Measurements from ENCODE around the gene KASH5.

Gene KASH5

GRCh38 chr19:49357186-49357585 lies 30.9 kb upstream of the KASH5 start:
- Histone ChIP-seq H3K4me1 (peaks cover 13 to 32% (median 26%) of the 10 kb centered on the region in 10 experiments), H3K9me3 (replicated peaks in 1 of 11) (no peaks in the 10 kb centered on the region), H3K27me3 (peaks cover 30 to 75% (median 56%) of the 10 kb centered on the region in 11 experiments), H3K9ac (no peak overlapping the region), H3K4me3 (no peak overlapping the region), H4K20me1 (no peaks in the 10 kb centered on the region; a peak in 1 of 22 replicates), H3K4me2 (peak overlapping the region in 3 of 11 experiments; percentile 85 to 91 (median 87); a peak in 1 of 22 replicates), H3K27ac (no peak overlapping the region), H3K36me3 (no peaks in the 10 kb centered on the region)
- TF ChIP-seq Cebpa-rat (IDR thresholded peaks at IDR 0.05), result no peak

GRCh38 chr19:49359851-49360820 lies 27.9 kb upstream of the KASH5 start:
- Histone ChIP-seq H3K4me1 (peaks cover 13 to 21% (median 18%) of the 10 kb centered on the region in 10 experiments), H3K4me3 (no peak overlapping the region), H4K20me1 (no peaks in the 10 kb centered on the region; a peak in 1 of 22 replicates), H3K27ac (no peak overlapping the region), H3K9ac (no peak overlapping the region), H3K9me3 (replicated peaks in 1 of 11) (peaks cover 8 to 12% (median 10%) of the 10 kb centered on the region in 11 experiments; a peak in 20 of 22 replicates), H3K36me3 (no peaks in the 10 kb centered on the region), H3K27me3 (peaks cover 53 to 94% (median 79%) of the 10 kb centered on the region in 11 experiments), H3K4me2 (no peak overlapping the region)
- TF ChIP-seq Cebpa-rat (IDR thresholded peaks at IDR 0.05), result no peak

- no peaks in the 10 kb centered on the region; a peak in 1 of 22 replicates for H4K20me1 ChIP-seq
- H3K27ac ChIP-seq, result no peak overlapping the region
- H3K9me3 ChIP-seq (replicated peaks in 1 of 11), result peaks cover 8 to 12% (median 10%) of the 10 kb centered on the region in 11 experiments; a peak in 20 of 22 replicates
- no peak overlapping the region for H3K4me3 ChIP-seq
- H3K9ac ChIP-seq, result no peak overlapping the region
- H3K4me1 ChIP-seq, result peaks cover 0 to 7% (median 4%) of the 10 kb centered on the region in 10 experiments; a peak in 16 of 20 replicates
- peaks cover 53 to 87% (median 69%) of the 10 kb centered on the region in 11 experiments for H3K27me3 ChIP-seq
- no peaks in the 10 kb centered on the region for H3K36me3 ChIP-seq
- TF ChIP-seq Cebpa-rat (IDR thresholded peaks at IDR 0.05), result no peak
- H3K4me2 ChIP-seq, result no peak overlapping the region
These were observed 26.5 kb upstream of the KASH5 start for GRCh38 chr19:49361438-49362047.

GRCh38 chr19:49362048-49362928 lies 25.8 kb upstream of the KASH5 start, which contains the start of gene TEAD2:
Gene TEAD2, minus strand, starts transcription at chr19:49362416. Its CDS starts 2,341 bp downstream, at chr19:49360075.
- peaks cover 53 to 80% (median 67%) of the 10 kb centered on the region in 11 experiments for H3K27me3 ChIP-seq
- TF ChIP-seq Cebpa-rat (IDR thresholded peaks at IDR 0.05), result no peak
- no peak within 1 kb of the TSS for H3K27ac ChIP-seq
- H3K36me3 ChIP-seq, result no peaks in the 10 kb centered on the region
- no peaks in the 10 kb centered on the region; a peak in 1 of 22 replicates for H4K20me1 ChIP-seq
- H3K9ac ChIP-seq, result no peak within 1 kb of the TSS
- H3K4me2 ChIP-seq, result no peak within 1 kb of the TSS
- peaks cover 0 to 2% (median 0%) of the 10 kb centered on the region in 10 experiments; a peak in 2 of 20 replicates for H3K4me1 ChIP-seq
- peak within 1 kb of the TSS in 2 of 10 experiments; percentile 8 to 12; a peak in 1 of 20 replicates for H3K4me3 ChIP-seq
- H3K9me3 ChIP-seq (replicated peaks in 1 of 11), result peaks cover 8 to 12% (median 10%) of the 10 kb centered on the region in 11 experiments; a peak in 20 of 22 replicates

- H3K9ac ChIP-seq, result no peak overlapping the region
These were observed 25.2 kb upstream of the KASH5 start for GRCh38 chr19:49362929-49363267.

GRCh38 chr19:49363268-49364082 lies 24.6 kb upstream of the KASH5 start, which contains the start of gene DKKL1:
Gene DKKL1, plus strand, starts transcription at chr19:49363877. Its CDS starts 122 bp downstream, at chr19:49363999.
- H3K4me3 ChIP-seq, result peak within 1 kb of the TSS in 2 of 10 experiments; percentile 8 to 12; a peak in 1 of 20 replicates
- no peak for TF ChIP-seq Cebpa-rat (IDR thresholded peaks at IDR 0.05)
- no peak within 1 kb of the TSS for H3K27ac ChIP-seq
- peaks cover 53 to 71% (median 67%) of the 10 kb centered on the region in 11 experiments for H3K27me3 ChIP-seq
- H3K4me1 ChIP-seq, result no peaks in the 10 kb centered on the region; a peak in 1 of 20 replicates
- H3K4me2 ChIP-seq, result peak within 1 kb of the TSS in 1 of 11 experiments; percentile 3; a peak in 1 of 22 replicates
- no peak within 1 kb of the TSS for H3K9ac ChIP-seq
- H3K9me3 ChIP-seq (replicated peaks in 1 of 11), result peaks cover 16 to 23% (median 17%) of the 10 kb centered on the region in 11 experiments
- no peaks in the 10 kb centered on the region; a peak in 1 of 22 replicates for H4K20me1 ChIP-seq
- H3K36me3 ChIP-seq, result no peaks in the 10 kb centered on the region

More at GRCh38 chr19:49362929-49363267, 25.2 kb upstream of the KASH5 start:
- Histone ChIP-seq H3K4me3 (peak overlapping the region in 2 of 10 experiments; percentile 8 to 12; a peak in 1 of 20 replicates), H4K20me1 (no peaks in the 10 kb centered on the region; a peak in 1 of 22 replicates), H3K27me3 (peaks cover 53 to 77% (median 67%) of the 10 kb centered on the region in 11 experiments), H3K4me1 (no peaks in the 10 kb centered on the region; a peak in 1 of 20 replicates), H3K36me3 (no peaks in the 10 kb centered on the region), H3K27ac (no peak overlapping the region), H3K4me2 (no peak overlapping the region), H3K9me3 (replicated peaks in 1 of 11) (peaks cover 10 to 17% (median 12%) of the 10 kb centered on the region in 11 experiments; a peak in 21 of 22 replicates)
- TF ChIP-seq Cebpa-rat (IDR thresholded peaks at IDR 0.05), result no peak

GRCh38 chr19:49364083-49364737 lies 23.8 kb upstream of the KASH5 start:
- Histone ChIP-seq H3K9me3 (replicated peaks in 1 of 11) (peaks cover 23 to 30% (median 25%) of the 10 kb centered on the region in 11 experiments), H3K4me2 (no peak overlapping the region), H3K27me3 (peaks cover 53 to 68% (median 63%) of the 10 kb centered on the region in 11 experiments), H3K27ac (no peak overlapping the region), H3K4me3 (no peak overlapping the region), H3K4me1 (no peaks in the 10 kb centered on the region; a peak in 1 of 20 replicates), H3K9ac (no peak overlapping the region), H4K20me1 (no peaks in the 10 kb centered on the region; a peak in 1 of 22 replicates), H3K36me3 (0 out of 22 replicates have a peak, but pooled peaks cover 0 to 2% (median 0%) of the 10 kb centered on the region in 11 experiments)
- TF ChIP-seq Cebpa-rat (IDR thresholded peaks at IDR 0.05), result no peak

All from BLaER1 treated with 17β-estradiol and CSF1 and Interleukin-3, amounts not matched to agents 10 nM and 100 nM (cell line).